HEK293T (cell line): Measurements from ENCODE around the gene TSPAN12.

Experiments used
- CTCF ChIA-PET: fragments of 350-600 bp; formaldehyde crosslinking; extraction: SDS; loops from one replicate; lab custom pipeline; 2021; ENCODE audit warnings: antibody characterized with exemption, inconsistent platforms; lab: Yijun Ruan, JAX
- POLR2A ChIA-PET: fragments of 350-600 bp; formaldehyde crosslinking; extraction: SDS; loops from one replicate; lab custom pipeline; 2020; ENCODE audit warnings: antibody characterized with exemption, inconsistent platforms; lab: Yijun Ruan, JAX
- DNase-seq: peaks from one replicate; pipeline ENCODE4 v3.0.0; 2012; ENCODE audit warnings: mixed read lengths; ENCODE audit errors: extremely low spot score
- ARNT ChIP-seq: fragments of 450-650 bp; IDR thresholded peaks from 2 replicates; pipeline ENCODE4 v1.6.1; 2017; ENCODE audit warnings: mild to moderate bottlenecking
- BHLHE40 ChIP-seq: fragments of 450-650 bp; IDR thresholded peaks from 2 replicates; pipeline ENCODE4 v1.6.1; 2016; ENCODE audit warnings: mild to moderate bottlenecking, moderate library complexity, borderline replicate concordance
- CTBP1 ChIP-seq: fragments of 450-650 bp; IDR thresholded peaks from 2 replicates; pipeline ENCODE4 v1.6.1; 2016; ENCODE audit warnings: borderline replicate concordance
- ELF4 ChIP-seq: fragments of 450-650 bp; IDR thresholded peaks from 2 replicates; pipeline ENCODE4 v1.6.1; 2017; ENCODE audit warnings: antibody characterized with exemption
- FOXA1 ChIP-seq: fragments of 450-650 bp; IDR thresholded peaks from 2 replicates; pipeline ENCODE4 v1.6.1; 2016; ENCODE audit warnings: mild to moderate bottlenecking
- FOXK2 ChIP-seq: fragments of 450-650 bp; IDR thresholded peaks from 2 replicates; pipeline ENCODE4 v1.6.1; 2016; ENCODE audit warnings: mild to moderate bottlenecking
- FOXM1 ChIP-seq: fragments of 450-650 bp; IDR thresholded peaks from 2 replicates; pipeline ENCODE4 v1.6.1; 2017; ENCODE audit warnings: mild to moderate bottlenecking, borderline replicate concordance
- L3MBTL2 ChIP-seq: fragments of 450-650 bp; conservative IDR thresholded peaks from 2 replicates; pipeline ENCODE4 v1.6.1; 2016; ENCODE audit warnings: mild to moderate bottlenecking
- LEF1 ChIP-seq: fragments of 450-650 bp; IDR thresholded peaks from 2 replicates; pipeline ENCODE4 v1.6.1; 2017; ENCODE audit warnings: mild to moderate bottlenecking, borderline replicate concordance
- NFRKB ChIP-seq: fragments of 450-650 bp; IDR thresholded peaks from 2 replicates; pipeline ENCODE4 v1.6.1; 2016; ENCODE audit warnings: mild to moderate bottlenecking, moderate library complexity
- SP1 ChIP-seq: fragments of 450-650 bp; IDR thresholded peaks from 2 replicates; pipeline ENCODE4 v1.6.1; 2017
- SUZ12 ChIP-seq: fragments of 450-650 bp; IDR thresholded peaks from 2 replicates; pipeline ENCODE4 v1.6.1; 2016; ENCODE audit warnings: mild to moderate bottlenecking
- TARDBP ChIP-seq: fragments of 450-650 bp; IDR thresholded peaks from 2 replicates; pipeline ENCODE4 v1.6.1; 2016
- ZNF384 ChIP-seq: fragments of 450-650 bp; IDR thresholded peaks from 2 replicates; pipeline ENCODE4 v1.6.1; 2016
- TF ChIP-seq, protein P1 (sequence below): fragments of 450-650 bp; IDR thresholded peaks from 2 replicates; pipeline ENCODE4 v1.6.1; 2016

The TSPAN12 gene

GRCh38 chr7:120825152-120825551, 32.8 kb downstream of the TSPAN12 start:
- no peak for DNase-seq
- no peak for TF ChIP-seq FOXA1
- TF ChIP-seq NFRKB: no peak
- TF ChIP-seq FOXK2: no peak
- POLR2A ChIA-PET: no interaction called here
- CTCF ChIA-PET: interaction anchor here (0.8 kb wide), 1 partner anchor 116 kb away, joined by 3 read pairs; no protein-coding TSS in a partner anchor

DNA sequence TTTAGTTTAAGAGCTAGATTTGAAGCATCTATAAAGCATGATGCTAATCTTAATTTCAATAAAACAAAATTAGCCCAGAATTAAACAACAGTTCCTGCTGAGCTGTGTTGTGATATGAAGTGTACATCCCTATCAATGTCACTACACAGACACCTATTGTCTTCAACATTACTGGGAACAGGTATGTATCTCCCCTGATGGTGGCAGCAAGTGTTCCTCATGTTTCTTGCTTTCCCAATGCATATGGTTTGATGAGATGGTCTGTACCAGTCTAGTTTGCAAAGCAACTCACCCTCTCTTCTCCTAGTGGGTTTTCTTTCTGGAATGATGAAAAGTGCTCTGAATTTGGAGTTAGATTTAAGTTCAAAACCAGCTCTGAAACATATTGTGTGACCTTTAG, 38.1 kb downstream of the TSPAN12 start:
- TF ChIP-seq ARNT: no peak
- DNase-seq: no peak
- ChIA-PET CTCF (no interaction called here), POLR2A (no interaction called here)

GRCh38 chr7:120817851-120818250, 40.1 kb downstream of the TSPAN12 start:
- TF ChIP-seq FOXM1: no peak
- TF ChIP-seq, protein P1, sequence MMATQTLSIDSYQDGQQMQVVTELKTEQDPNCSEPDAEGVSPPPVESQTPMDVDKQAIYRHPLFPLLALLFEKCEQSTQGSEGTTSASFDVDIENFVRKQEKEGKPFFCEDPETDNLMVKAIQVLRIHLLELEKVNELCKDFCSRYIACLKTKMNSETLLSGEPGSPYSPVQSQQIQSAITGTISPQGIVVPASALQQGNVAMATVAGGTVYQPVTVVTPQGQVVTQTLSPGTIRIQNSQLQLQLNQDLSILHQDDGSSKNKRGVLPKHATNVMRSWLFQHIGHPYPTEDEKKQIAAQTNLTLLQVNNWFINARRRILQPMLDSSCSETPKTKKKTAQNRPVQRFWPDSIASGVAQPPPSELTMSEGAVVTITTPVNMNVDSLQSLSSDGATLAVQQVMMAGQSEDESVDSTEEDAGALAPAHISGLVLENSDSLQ: no peak
- TF ChIP-seq FOXA1: no peak
- TF ChIP-seq TARDBP: no peak
- no peak for TF ChIP-seq NFRKB
- no peak for TF ChIP-seq CTBP1
- TF ChIP-seq SUZ12: no peak
- TF ChIP-seq SP1: no peak
- TF ChIP-seq BHLHE40: no peak
- no peak for TF ChIP-seq ZNF384
- TF ChIP-seq ARNT: no peak
- TF ChIP-seq L3MBTL2: no peak
- TF ChIP-seq LEF1: no peak
- no peak for TF ChIP-seq ELF4
- POLR2A ChIA-PET: no interaction called here
- DNase-seq: no peak
- CTCF ChIA-PET: interaction anchor here (0.7 to 1.4 kb wide), 2 partner anchors 11 to 14 kb away, joined by 3 read pairs; no protein-coding TSS in a partner anchor

GRCh38 chr7:120814253-120814939, 43.5 kb downstream of the TSPAN12 start:
- ChIA-PET CTCF (no interaction called here), POLR2A (no interaction called here)
- no peak for DNase-seq
- TF ChIP-seq FOXM1 (no peak), TARDBP (no peak), SP1 (no peak), ZNF384 (no peak), CTBP1 (no peak), NFRKB (no peak), FOXK2 (no peak), L3MBTL2 (no peak), FOXA1 (no peak), ARNT (no peak), LEF1 (no peak), BHLHE40 (no peak), ELF4 (no peak)
- TF ChIP-seq, protein P1: no peak

GRCh38 chr7:120813546-120814252, 44.2 kb downstream of the TSPAN12 start:
- CTCF ChIA-PET: interaction anchor here (1.0 kb wide), 1 partner anchor 22 kb away, joined by 3 read pairs; no protein-coding TSS in a partner anchor
- DNase-seq: no peak

DNA sequence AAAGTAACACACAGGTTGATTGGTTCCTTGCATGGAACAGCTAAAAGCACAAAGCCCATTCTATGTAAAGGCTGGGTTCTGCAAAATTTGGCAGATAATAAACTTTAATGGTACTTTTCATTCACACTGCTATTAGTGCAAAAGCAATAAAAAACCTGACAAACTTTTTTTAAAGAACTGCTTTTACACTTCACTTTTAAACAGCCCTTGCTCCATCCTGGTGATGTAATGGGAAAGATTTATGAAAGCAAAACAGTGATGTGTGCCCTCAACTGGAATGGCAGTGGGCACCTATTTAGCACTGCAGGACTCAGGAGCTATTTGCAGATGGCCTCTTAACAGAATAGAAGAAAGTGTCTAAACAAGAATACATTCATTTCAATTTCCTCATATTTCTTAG, 44.9 kb downstream of the TSPAN12 start:
- CTCF ChIA-PET: interaction anchor here (1.0 kb wide), 1 partner anchor 21 kb away, joined by 3 read pairs; no protein-coding TSS in a partner anchor
- POLR2A ChIA-PET: no interaction called here
- DNase-seq: peak; percentile 11
- TF ChIP-seq ZNF384: no peak
- no peak for TF ChIP-seq CTBP1
- TF ChIP-seq FOXM1: no peak
- TF ChIP-seq, protein P1: peak; percentile 38; the same call in 1 of the 2 replicates
- TF ChIP-seq ELF4: no peak
- TF ChIP-seq FOXK2: no peak

More at GRCh38 chr7:120813546-120814252, 44.2 kb downstream of the TSPAN12 start:
- TF ChIP-seq, protein P1: peak; percentile 30; the same call in 1 of the 2 replicates
- TF ChIP-seq BHLHE40: no peak
- TF ChIP-seq ZNF384: no peak
- POLR2A ChIA-PET: no interaction called here
